RPMI7951 (cell line): Measurements from ENCODE around the gene ACOT7. TPM values are rescaled to one million over a fixed set of nuclear protein-coding genes. Genes with fewer than 3 reads are reported as not detected.

Experiments used
- DNase-seq: peaks from one replicate; pipeline ENCODE4 v3.0.0-alpha.2; 2012; ENCODE audit warnings: low read depth
- total RNA-seq: library from RNA; depleted of rRNA; stranded (reverse); fragments of >200 nt; shearing (Covaris generic); gene quantifications from 2 replicates; pipeline ENCODE4 v1.2.3, GENCODE V29; 2014

Gene ACOT7
- total RNA-seq, 1 experiment from 2014 or later: 142 TPM

DNA sequence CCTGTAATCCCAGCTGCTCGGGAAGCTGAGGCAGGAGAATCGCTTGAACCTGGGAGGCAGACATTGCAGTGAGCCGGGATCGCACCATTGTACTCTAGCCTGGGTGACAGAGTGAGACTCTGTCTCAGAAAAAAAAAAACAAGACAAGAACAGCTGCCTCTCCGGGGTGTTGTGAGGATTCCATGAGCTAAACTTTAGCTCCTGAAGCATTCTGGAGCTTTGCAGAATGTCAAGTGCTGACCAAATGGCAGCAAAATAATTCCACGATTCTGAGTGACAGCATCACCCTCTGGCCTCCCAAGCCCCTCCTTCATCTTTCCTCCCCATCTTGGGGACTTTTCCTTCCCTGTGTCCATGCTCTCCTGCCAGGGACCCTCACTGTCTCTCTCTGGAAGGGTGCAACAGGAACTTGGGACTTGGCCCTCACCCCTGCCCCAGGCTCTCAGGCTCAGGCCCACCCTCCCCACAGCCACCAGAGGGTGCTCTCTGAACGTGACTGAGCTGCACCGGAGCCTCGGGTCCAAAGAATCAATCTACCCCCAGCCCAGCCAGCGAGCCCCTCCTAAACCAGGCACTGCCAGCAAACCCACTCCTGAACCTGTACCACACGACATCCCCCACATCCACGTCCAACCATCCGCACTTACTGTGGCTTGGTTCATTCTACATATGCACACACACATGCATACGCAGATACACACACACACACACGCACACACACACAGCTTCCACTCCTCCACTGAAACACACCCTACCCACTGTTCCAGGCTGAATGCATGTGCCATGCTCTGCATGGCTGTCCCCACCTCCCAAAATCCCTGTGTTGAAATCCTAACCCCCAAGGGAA lies 45.7 kb downstream of the ACOT7 start:
- peak; percentile 48 for DNase-seq

DNA sequence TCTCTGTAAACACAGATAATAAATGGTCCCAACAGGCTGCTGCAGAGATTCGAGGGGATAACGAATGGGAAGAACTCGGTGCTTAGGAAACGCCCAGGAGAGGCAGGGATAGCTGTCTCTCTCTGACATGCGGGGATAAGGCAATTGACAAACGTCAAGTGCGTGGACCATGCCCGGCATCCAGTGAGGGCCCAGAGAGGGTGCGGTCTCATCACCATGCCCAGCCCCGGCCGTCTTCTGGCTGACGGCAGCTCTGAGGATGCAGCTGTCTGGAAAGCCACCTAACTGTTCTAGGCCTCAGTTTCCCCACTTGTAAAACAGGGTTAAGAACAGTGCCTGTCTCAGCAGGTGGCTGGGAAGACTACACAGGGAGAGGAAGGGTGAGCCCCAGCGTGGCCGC lies 48.1 kb downstream of the ACOT7 start:
- no peak for DNase-seq

- no peak for DNase-seq
These were observed 48.6 kb downstream of the ACOT7 start for GRCh38 chr1:6345009-6345408.

- peak; percentile 89 for DNase-seq
These were observed 49.8 kb downstream of the ACOT7 start for GRCh38 chr1:6343506-6344405.

DNA sequence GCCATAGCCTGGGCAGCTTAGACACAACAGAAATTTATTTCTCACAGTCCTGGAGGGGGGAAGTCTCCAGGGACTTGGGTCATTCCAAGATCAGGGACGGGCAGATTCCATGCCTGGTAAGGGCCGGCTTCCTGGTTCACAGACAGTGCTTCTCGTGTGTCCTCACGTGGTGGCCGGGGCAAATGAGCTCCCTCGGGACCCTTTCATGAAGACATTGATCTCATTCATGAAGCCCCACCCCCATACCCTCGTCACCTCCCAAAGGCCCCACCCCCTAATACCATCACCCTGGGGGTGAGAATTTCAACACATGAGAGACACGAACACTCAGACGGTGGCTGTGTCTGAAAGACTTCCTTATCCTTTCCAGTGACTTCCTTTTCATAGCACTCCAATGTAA lies 51.5 kb downstream of the ACOT7 start:
- DNase-seq: no peak

GRCh38 chr1:6338695-6339094 lies 54.9 kb downstream of the ACOT7 start:
- no peak for DNase-seq

DNA sequence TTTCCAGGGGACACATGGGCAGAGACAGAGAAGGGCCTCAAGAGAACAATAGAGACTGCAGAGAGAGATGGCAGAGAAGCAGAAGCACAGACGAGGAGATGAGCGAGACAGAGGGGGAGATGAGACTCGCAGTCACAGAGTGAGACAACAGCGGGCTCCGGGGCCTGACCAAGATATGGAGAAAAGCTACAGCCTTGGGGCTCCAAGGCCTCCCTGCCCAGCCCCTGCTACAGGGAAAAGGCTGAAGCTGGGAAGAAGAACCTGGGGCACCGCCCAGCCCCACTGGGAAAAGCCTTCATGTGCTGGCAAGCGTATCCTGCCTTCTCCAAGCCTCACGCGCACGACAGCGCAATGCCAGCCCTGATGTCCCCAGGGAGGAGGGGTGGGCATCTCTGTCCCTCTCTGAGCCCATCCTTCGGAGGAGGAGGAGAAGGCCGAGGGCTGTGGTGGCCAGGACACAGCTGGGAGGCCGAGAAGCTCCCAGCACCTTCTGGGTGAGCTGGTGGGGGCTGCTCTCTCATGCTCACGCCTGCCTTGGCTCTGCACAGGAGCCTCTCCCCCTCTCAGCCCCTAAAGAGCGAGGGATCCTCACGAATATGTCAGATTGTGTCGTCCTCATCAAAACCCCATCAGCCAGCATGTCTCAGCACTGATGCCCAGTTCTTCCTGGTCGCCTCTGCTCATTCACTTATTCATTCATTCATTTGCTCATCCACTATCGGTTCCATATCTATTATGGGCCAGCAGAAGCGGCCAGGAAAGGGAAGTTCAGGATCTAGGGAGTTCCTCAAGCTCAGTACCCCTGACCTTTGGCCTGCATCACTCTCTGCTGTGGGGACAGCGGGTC lies 56.6 kb downstream of the ACOT7 start:
- DNase-seq: no peak

- DNase-seq: no peak
These were observed 59.1 kb downstream of the ACOT7 start for GRCh38 chr1:6334261-6334993.

- no peak for DNase-seq
These were observed 60.7 kb downstream of the ACOT7 start for GRCh38 chr1:6332821-6333220.

DNA sequence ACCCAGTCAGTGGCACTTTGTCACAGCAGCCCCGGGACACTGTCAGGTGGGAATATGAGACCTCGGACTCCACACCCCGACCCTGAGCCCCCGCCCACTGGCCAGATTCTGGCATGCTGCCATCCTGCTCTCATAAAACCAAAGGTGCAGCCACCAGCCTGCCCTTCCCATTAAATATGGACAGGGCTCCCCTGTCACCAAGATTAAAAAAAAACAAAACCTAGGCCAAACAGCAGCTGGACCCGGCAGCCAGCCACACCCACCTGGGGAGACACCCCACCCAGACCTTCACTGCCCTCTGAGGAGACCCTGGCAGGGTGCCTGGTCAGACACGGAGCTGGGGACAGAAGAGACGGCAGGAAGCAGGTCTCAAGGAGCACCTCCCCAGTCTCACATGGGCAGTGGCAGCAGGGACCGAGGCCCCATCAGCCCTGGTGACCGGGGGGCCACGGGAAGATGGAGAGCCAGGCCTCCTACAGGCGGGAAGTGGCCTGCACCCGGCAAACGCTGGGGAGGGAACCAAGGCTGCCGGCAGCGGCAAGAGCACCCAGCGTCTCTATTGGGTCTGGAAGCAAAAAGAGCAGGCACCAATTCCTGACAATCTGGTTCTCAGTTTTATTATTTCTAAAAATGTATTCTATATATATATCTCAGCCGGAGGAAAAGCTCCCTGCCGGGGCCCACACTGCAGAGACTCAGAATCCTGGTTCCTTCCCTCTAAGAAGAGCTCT lies 61.9 kb downstream of the ACOT7 start:
- no peak for DNase-seq

DNA sequence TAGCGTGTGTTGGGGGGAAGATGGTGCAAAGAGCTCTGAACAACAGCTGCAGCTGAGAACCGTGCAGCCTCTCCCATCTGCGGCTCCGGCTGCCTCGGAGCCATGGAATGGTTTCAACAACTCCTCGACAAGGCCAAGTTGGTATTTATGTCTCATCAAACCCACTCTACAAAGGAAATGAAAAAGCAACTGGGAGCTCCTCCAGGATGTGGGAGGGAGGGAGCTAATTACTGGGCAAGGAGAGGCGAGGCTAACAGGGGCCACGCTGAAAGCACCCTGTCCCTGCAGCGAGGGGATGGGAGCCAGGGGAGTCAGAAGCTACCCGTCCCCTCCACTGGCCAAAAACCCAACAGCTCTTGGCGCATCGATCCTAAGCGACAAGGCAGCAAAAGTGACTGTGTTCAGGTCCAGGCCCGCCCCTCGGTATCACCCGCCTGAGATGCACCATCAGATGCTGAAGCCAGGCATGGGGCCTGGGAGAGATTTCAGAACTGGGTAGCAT lies 63.1 kb downstream of the ACOT7 start:
- peak; percentile 93 for DNase-seq

- no peak for DNase-seq
These were observed 63.7 kb downstream of the ACOT7 start for GRCh38 chr1:6329851-6330250.

DNA sequence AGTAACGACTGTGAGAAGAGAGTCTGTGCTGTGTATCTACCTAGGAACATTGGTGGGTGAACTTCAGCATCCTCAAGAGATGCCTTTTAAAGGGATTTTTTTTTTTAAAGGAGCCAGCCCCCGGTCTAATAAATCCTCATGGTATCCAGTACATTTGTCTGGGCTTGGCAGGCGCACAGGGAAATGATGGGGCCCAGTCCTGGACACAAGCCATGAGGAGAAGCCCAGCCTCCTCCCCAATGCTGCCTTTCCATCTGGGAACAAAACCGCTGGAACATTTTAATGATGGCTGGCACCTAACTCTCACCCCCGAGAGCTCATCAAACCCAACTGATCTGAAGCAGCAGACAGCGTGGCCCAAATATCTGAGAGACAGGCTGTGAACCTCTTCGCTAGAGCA lies 64.2 kb downstream of the ACOT7 start:
- peak; percentile 64 for DNase-seq

GRCh38 chr1:6328696-6329095 lies 64.9 kb downstream of the ACOT7 start:
- no peak for DNase-seq

- DNase-seq: no peak
These were observed 65.5 kb downstream of the ACOT7 start for GRCh38 chr1:6328091-6328490.

DNA sequence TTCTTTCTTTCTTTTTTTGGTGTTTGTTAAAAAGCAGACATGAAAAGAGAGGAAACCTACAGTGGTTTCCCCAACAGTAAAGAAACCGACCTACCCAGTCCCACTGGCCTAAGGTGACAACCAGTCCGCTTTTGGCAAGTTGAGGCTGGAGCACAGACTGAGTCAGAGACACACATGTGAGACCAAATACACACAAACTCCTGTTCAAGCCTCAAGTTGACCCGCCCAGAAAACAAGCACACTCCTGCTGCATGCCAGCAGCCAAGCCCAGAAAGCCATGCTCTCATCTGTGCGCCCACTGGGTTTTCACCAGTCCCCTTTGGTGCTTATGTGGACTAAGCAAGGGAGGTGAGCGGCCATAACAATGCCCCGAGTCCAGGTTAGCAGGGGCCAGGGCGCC lies 68.1 kb downstream of the ACOT7 start:
- DNase-seq: no peak

DNA sequence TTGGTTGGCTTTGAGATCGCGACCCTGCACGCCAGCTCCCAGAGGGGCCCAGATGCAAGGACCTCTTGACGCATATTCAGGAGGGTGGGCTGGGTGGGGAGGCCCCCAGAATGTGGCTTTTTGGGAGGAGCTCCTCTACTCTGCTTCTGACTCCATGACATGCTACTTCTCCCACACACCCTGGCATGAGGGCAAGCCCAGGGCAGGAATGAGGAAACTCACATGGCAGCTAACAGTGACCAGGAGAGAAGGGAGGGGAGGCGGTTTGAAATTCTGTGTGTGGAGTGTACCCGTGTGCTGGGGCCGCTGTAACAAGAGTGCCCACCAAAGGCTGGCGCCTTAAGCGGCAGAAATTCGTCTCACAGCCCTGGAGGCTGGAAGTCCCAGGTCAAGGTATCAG lies 71.4 kb downstream of the ACOT7 start:
- no peak for DNase-seq

DNA sequence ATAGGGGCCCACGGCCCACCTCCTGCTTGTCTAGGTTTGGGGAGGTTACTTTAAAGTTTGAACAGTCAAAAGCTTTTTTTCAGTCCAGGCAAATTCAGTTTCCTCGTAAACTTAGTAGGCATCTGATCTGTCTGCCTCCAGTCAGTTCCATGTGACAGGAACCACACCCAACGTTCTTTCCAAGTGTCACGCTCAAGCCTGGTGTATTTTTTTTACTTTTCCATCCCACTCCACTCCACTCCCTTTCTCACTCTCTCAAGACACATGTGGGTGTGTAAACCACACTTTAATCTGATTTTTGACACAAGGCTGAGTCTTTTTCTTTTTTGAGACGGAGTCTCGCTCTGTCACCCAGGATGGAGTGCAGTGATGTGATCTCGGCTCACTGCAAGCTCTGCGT lies 72.4 kb downstream of the ACOT7 start:
- DNase-seq: no peak

DNA sequence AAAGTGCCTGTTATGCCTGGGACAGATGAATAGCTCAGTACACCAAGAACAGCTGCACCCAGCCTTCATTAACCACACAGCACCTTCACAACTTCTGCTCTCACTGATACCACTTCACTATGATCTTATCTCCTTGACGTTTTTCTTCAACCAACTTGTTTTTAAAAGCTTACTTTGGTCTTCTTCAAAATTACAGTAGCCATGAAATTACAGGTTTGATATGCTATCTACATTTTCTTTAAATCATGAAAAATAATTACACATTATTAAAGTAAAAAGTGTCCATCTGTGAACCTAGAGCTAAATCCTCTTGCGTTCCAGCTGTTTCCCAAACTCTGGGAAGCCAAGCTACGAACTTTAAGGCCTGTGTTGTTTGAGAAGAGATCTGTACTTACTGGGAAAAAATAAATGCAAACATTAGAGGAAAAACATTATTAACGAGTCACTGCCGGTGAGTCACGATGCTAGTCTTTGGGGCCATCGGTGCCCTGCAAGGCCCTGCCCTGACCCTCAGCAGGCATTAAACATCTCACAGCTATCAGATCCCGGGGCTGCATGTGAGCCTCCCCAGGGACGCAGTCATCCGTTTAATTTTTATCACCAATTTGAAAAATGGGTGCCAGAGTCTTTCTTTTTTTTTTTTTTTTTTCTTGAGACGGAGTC lies 76.3 kb downstream of the ACOT7 start:
- peak; percentile 75 for DNase-seq
